Skeletal muscle satellite cell (primary cell): ENCODE measurements around the gene SIX1.

Experiments used
- H3K27me3 ChIP-seq: 2 replicates; pipeline ENCODE4 v1.7.0; 2013; ENCODE audit warnings: low read length; ENCODE audit not compliant: control insufficient read depth, insufficient read depth
- H3K36me3 ChIP-seq: 2 replicates; pipeline ENCODE4 v1.7.0; 2013; ENCODE audit warnings: mild to moderate bottlenecking, control low read depth, low read length; ENCODE audit not compliant: insufficient read depth
- H3K4me1 ChIP-seq: 2 replicates; pipeline ENCODE4 v1.7.0; 2013; ENCODE audit warnings: low read length; ENCODE audit not compliant: control insufficient read depth, insufficient read depth
- H3K4me2 ChIP-seq: 2 replicates; pipeline ENCODE4 v1.7.0; 2013; ENCODE audit warnings: mild to moderate bottlenecking, low read length
- H3K4me3 ChIP-seq: 2 replicates; pipeline ENCODE4 v1.7.0; 2013; ENCODE audit warnings: low read length
- H3K9ac ChIP-seq: 2 replicates; pipeline ENCODE4 v1.7.0; 2013; ENCODE audit warnings: mild to moderate bottlenecking, low read depth, low read length, moderate library complexity
- H3K9me3 ChIP-seq: replicated peaks from 2 replicates; pipeline ENCODE4 v1.7.0; 2013; ENCODE audit warnings: mild to moderate bottlenecking, control low read depth, low read length

Gene SIX1

DNA sequence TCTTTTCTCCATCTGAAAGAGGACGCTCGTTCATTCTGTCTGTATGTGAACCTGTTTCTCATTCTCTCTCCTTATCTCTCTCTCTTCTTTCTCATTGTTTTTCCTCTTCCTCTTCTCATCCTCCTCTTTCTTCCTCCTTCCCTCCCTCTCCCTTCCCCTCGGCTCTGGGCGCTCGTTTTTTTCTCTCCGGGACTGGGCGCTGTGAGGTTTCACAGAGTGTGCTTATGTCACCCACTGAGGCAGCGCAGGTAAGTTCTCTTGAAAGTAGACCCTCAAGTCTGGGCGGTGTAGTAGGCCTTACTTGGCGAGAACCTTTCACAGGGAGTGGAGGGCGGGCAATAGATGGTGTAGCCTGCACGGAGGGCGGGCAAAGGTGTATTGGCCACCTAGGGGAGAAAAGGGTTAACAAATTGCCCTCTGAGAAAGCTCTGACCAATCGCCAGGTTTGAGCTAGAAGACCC is 4.5 kb upstream of the SIX1 start:
- peak overlapping the region; percentile 94 for H3K4me3 ChIP-seq
- peak overlapping the region; percentile 95 for H3K4me2 ChIP-seq
- H3K27me3 ChIP-seq: no peaks in the 10 kb centered on the region
- H3K9ac ChIP-seq: peak overlapping the region; percentile 90
- no peaks in the 10 kb centered on the region for H3K36me3 ChIP-seq
- peaks cover 63% of the 10 kb centered on the region for H3K4me1 ChIP-seq
- no peaks in the 10 kb centered on the region for H3K9me3 ChIP-seq

DNA sequence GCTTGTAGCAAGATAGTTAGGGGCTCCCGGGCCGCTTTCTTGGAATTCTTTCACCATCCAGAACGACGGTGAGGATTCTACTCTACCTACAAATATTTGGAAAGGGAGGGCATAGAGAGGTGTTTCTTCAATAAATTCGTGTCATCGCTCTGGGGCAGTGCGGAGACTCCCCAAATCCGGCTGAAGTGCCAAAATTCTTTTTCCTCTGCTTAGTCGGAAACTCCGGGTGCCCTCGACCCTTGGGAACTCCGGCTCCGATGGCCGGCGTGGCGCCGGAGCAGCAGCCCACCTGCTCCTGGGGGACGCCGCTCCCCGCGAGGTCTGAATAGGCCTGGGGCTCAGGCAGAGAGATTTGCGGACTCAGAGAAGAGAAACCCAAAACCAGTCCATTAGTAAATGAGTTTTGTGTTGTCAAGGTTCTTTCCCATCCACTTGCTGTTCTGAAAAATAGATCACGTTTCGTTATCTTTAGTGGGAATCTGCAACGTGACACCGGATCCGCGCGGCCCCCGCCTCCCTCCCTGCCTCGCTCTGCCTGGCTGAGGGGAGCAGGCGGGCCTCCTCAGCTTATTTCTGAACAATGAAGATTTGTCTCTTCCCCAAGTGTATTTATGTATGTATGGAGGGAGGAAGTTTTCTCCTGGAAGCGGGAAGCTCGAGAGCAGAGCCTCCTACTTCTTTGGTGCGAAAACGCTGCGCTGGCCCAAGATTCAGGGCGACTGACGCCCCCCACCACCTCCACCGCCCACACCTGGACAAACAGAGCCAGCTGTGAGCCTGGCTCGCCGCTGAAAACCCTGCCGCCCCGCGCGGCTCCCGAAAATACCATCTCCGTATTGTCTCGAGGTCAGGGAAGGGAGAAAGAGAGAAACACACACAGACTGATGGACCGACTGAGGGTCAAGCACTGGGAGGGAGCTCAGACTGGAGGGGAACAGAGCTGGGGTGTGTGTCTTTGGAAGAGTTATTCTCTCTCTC is 3.7 kb upstream of the SIX1 start:
- H3K4me2 ChIP-seq: peak overlapping the region; percentile 95
- peak overlapping the region; percentile 90 for H3K9ac ChIP-seq
- peaks cover 8% of the 10 kb centered on the region for H3K36me3 ChIP-seq
- H3K4me3 ChIP-seq: peak overlapping the region; percentile 94
- peaks cover 57% of the 10 kb centered on the region for H3K4me1 ChIP-seq
- no peaks in the 10 kb centered on the region for H3K27me3 ChIP-seq
- H3K9me3 ChIP-seq: no peaks in the 10 kb centered on the region

DNA sequence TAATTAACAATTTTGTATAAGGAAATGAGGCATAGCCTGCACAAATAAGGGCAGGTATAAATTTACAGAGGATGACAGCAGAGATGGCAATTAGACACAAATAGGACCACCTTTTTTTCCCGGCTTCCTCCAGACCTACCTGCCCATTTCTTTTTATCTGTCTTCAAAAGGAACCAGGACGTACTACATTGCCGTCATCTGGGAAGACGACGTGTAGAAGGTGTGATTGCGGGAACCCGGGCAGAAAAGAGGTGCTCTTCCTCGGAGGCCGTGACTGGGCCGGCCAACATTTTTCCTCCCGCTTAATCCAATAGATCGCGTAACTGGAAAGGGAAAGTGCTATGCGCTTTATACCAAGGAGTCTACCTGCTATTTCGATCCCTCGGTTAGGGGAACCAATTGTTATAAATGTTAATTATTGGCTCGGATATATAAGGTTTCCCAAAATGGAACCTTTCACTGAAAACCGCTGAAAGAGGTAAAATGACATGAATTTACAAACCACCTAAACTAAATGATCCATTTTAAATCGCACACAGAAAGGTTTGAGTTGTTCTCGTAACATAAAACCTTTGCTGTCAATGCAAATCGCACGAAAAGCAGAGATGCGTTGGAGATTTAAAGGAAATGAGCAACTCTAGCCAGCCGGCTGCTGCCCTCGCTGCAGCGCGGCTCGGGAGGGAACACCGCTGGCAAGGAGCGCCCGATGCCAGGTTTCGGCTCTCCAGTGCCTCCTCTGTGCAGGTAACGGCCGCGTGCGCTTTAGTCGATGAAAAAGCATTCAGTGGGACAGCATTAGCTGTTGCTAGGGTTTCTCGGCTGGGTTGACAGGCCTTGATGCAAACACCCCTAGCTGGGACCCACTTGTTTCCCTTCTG is 2.8 kb upstream of the SIX1 start:
- Histone ChIP-seq H3K27me3 (no peaks in the 10 kb centered on the region), H3K4me2 (peak overlapping the region; percentile 95), H3K9me3 (no peaks in the 10 kb centered on the region), H3K4me1 (peaks cover 52% of the 10 kb centered on the region), H3K9ac (peak overlapping the region; percentile 90), H3K4me3 (peak overlapping the region; percentile 94), H3K36me3 (peaks cover 17% of the 10 kb centered on the region)

DNA sequence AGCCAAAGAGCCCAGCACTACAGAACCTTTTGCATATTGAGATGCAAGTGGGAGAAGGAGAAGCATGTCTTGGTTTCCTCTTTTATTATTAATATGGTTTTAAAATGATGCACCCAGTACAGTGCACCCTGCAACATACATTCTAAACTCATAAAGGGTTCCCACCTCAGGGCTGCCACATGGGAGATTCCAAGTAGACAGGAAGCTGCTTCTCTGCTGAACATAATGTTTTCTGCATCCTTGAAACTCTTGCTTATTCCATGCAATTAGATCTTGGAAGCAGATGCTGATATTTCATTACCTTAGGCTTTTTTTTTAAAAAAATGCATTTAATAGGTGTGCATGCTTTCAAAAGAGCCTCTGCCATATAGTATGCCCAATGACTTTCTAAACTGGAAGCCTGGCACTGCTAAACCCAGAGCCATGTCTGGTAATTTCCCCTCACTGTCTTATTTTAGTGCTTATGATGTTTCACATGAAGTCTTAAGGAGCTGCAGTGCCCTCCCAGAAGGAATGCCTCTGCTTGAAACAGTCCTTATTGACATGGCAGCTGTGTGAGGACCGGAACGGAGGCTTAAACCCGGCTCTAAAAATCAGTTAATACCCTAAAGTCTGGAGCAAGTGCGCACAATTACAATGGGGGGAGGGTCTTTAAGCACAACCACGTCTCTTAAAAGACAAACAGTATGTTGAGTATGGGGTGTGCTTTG is 2.0 kb upstream of the SIX1 start:
- peak overlapping the region; percentile 94 for H3K4me3 ChIP-seq
- H3K27me3 ChIP-seq: no peaks in the 10 kb centered on the region
- H3K9me3 ChIP-seq: no peaks in the 10 kb centered on the region
- peaks cover 23% of the 10 kb centered on the region for H3K36me3 ChIP-seq
- peak overlapping the region; percentile 90 for H3K9ac ChIP-seq
- H3K4me2 ChIP-seq: peak overlapping the region; percentile 95
- H3K4me1 ChIP-seq: peaks cover 48% of the 10 kb centered on the region

DNA sequence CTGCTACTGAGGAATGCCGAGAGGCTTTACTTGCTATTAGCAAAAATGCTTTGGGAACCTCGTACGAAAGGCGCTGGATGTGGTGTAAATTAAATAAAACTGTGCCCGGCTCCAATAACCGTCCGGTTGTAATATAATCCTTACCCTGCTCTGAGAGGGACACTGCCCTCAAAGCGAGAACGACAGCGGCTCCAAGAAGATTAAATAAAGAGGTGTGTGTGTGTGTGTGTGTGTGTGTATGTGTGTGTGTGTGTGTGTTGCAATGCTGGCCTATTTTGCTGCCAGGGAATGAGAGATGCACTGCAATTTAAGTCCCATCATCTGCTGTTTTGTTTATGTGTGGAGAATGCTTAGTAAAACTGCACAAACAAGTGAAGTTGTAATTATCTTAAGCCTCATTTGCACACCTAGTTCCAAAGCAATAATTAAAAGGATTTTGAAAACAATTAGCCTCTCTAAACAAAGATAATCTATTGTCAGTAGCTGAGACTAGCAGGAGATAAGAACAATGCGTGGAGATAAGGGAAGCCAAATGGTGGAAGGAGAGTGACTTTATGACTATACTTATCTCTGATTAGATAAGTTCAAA is 1.2 kb upstream of the SIX1 start:
- H3K27me3 ChIP-seq: no peaks in the 10 kb centered on the region
- no peaks in the 10 kb centered on the region for H3K9me3 ChIP-seq
- peaks cover 47% of the 10 kb centered on the region for H3K4me1 ChIP-seq
- H3K4me2 ChIP-seq: peak overlapping the region; percentile 95
- H3K36me3 ChIP-seq: peaks cover 30% of the 10 kb centered on the region
- peak overlapping the region; percentile 94 for H3K4me3 ChIP-seq
- H3K9ac ChIP-seq: peak overlapping the region; percentile 90

DNA sequence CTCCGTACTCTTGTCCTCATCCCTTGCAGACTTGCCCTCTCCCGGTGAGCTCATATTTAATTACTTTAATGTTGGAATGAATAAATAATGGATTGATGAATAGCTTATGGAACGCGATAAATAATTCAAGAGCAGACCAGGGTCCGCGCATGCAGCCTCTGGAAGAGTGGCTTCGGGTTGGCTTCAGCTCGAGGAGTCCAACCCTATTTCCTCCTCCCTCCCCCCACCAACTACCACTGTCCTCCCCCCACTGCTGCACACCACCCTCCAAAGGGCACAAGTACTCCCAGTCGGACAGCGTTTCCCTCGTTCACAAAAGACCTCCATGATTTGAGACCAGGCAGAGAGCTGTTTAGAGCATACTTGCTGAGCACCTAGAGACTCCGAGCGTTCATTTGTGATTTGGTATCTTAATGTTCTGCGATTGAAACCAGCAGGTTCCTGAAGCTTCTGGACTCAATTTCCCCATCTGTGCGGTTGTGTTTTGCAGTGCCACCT is 647 bp upstream of the SIX1 start:
- H3K36me3 ChIP-seq: peaks cover 36% of the 10 kb centered on the region
- H3K9ac ChIP-seq: peak overlapping the region; percentile 90
- H3K9me3 ChIP-seq: no peaks in the 10 kb centered on the region
- H3K27me3 ChIP-seq: no peaks in the 10 kb centered on the region
- peak overlapping the region; percentile 94 for H3K4me3 ChIP-seq
- H3K4me2 ChIP-seq: peak overlapping the region; percentile 95
- peaks cover 44% of the 10 kb centered on the region for H3K4me1 ChIP-seq

DNA sequence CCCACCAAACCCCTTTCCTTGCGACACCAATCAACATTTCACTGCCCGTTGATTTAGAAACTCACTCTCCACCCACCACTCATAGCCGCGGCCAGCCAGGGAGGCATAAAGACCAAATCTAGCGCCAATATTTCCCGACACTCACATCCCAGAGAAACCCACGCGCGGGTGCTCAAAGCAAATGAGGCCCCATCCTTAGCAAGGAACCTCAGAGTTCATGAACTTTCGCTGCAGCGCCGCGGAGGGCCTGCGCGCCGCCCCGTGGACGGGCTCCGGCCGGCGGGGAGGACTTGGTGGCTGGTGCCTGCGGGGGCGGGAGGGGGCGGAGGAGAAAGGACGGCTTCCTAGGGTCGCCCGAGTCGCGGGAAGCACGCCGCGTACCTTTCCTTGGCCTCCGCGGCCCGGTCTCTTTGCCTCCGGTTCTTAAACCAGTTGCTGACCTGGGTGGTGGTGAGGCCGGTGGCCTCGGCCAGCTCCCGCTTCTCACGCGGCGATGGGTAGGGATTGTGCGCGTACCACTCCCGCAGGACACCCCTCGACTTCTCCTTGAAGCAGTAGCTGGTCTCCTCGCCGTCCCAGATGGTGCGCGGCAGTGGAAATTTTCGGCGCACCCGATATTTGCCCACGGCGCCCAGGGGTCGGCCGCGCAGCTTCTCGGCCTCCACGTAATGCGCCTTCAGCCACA is 886 bp downstream of the SIX1 start:
- peak overlapping the region; percentile 90 for H3K9ac ChIP-seq
- H3K27me3 ChIP-seq: no peaks in the 10 kb centered on the region
- H3K4me2 ChIP-seq: peak overlapping the region; percentile 95
- peak overlapping the region; percentile 94 for H3K4me3 ChIP-seq
- H3K9me3 ChIP-seq: no peaks in the 10 kb centered on the region
- peaks cover 30% of the 10 kb centered on the region for H3K4me1 ChIP-seq
- H3K36me3 ChIP-seq: peaks cover 51% of the 10 kb centered on the region

DNA sequence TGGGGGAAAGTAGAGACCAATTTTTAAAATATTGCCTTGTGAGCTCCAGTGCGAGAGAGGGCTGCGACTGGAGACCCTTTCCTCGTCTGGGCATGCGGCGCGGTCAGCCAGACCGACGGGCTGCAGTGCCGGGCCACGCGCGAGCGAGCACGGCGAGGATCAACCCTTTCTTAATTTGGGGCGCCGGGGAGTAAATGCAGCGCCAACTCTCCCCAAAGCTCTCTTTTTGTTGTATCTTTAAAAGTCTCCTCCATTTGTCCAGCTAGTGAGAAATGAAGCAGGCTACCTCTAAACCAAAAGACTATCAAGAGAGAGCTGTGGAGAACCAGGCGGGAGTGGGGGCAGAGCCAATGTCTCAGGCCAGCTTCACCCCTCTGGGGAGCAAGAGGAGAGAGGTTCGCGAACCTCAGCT is 1.4 kb downstream of the SIX1 start:
- H3K36me3 ChIP-seq: peaks cover 57% of the 10 kb centered on the region
- peak overlapping the region; percentile 95 for H3K4me2 ChIP-seq
- H3K9ac ChIP-seq: peak overlapping the region; percentile 90
- no peaks in the 10 kb centered on the region for H3K27me3 ChIP-seq
- peaks cover 30% of the 10 kb centered on the region for H3K4me1 ChIP-seq
- H3K4me3 ChIP-seq: peak overlapping the region; percentile 94
- H3K9me3 ChIP-seq: no peaks in the 10 kb centered on the region

DNA sequence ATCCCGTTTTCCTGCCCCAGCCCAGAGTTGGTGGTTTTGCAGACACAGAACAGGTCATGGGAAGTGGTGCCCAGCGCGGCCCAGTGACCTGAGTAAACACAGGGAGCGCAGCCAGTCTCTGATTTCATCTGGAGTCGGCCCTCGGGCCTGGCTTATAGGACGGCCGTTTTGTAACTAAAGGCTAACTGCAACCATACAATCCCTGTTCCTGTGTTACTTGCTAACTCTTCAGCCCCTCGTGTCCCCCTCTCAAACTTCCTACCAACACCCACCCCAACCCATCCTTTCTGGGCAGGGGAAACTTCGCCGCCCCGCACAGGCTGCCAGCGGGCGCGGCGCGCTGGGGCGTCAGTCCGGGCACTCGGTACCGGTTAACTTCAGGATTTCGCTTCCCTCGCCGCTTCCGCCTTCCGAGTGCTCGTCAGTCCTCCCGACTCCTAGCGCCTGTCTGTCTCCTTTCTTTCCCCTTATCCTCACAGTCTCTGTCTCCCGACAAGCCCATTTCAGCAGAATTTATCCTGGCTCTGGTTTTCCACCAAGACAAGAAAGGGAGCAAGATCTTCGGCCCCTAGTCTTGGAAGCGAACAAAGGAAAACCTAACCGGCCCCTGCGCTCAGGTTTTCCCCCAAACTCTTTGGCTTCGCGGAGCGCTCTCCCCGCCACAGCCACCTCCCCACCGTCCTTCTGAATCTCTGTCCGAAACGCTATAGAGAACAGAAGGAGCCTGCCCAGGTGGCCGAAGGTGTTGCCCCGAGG is 2.0 kb downstream of the SIX1 start:
- Histone ChIP-seq H3K4me2 (peak overlapping the region; percentile 95), H3K9ac (peak overlapping the region; percentile 90), H3K4me1 (peaks cover 31% of the 10 kb centered on the region), H3K4me3 (peak overlapping the region; percentile 94), H3K9me3 (no peaks in the 10 kb centered on the region), H3K27me3 (no peaks in the 10 kb centered on the region), H3K36me3 (peaks cover 62% of the 10 kb centered on the region)
